NK-92 treated with Interleukin-12 subunit alpha and Interleukin-12 subunit beta, amount 100 ng/mL, for 24 hours (cell line): ENCODE results near the gene MCM3AP.

Experiments
- DNase-seq: peaks from one replicate; lab custom pipeline; 2025; lab: John Stamatoyannopoulos, UW

The MCM3AP gene

DNA sequence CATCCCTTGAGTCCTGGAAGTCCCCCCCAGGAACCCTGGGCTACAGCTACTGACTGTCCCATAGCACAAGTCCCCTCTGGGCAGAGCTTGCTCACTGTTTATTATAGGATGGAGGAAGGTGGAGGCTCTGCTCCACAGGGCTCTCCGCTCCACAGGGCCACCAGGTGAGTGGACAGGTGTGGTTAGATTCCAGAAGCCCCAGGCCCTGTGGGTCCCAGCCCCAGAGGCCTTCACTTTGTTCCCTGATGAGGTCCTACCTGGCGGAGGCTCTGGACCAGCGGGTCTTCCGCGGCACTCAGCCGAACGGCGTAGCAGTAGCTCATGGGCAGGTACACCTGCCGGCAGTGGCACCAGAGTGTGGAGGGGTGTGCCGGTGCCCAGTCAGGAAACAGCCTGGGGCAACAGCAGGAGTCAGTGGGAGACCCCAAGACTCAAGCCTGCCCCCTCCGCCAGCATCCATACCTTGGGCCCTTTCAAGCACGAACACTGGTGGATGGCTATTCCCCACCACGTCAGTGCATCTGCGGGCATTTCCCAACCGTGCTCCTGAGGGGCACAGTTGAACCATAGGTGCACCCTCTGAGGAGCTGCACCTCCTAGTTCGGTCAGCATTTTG, 69.2 kb downstream of the MCM3AP start:
- DNase-seq: no peak

DNA sequence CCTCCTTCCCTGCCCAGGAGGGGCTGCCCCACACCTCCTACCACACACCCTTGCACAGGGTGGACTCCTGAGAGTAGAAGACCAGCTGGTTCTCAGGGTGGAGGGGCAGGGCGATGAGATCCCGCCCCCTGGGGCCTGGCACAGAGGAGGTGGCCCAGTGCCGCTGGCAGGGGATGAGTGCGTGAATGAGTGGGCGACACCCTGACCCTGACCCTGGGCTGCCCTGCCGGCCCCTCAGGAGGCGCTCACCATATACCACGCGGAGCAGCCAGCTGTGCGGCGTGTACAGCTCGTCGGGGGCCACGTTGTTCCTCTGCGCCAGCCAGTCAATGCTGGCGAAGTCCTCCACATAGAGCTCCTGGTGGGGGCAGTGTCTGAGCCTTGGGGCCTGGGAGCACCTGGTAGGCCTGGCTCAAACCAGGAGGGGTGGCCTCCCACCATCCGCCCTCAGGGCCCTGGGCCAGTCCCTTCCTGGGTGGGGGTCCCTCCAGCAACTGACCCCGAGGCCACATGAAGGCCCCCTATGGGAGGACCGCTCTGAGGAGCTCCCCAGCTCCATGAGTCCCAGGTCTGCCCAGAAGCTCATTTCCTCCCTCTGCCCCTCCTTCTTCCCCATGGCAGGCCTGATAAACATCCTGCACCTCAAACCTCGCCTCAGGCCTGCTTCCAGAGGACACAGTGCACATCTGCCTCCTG, 69.8 kb downstream of the MCM3AP start:
- DNase-seq: no peak

DNA sequence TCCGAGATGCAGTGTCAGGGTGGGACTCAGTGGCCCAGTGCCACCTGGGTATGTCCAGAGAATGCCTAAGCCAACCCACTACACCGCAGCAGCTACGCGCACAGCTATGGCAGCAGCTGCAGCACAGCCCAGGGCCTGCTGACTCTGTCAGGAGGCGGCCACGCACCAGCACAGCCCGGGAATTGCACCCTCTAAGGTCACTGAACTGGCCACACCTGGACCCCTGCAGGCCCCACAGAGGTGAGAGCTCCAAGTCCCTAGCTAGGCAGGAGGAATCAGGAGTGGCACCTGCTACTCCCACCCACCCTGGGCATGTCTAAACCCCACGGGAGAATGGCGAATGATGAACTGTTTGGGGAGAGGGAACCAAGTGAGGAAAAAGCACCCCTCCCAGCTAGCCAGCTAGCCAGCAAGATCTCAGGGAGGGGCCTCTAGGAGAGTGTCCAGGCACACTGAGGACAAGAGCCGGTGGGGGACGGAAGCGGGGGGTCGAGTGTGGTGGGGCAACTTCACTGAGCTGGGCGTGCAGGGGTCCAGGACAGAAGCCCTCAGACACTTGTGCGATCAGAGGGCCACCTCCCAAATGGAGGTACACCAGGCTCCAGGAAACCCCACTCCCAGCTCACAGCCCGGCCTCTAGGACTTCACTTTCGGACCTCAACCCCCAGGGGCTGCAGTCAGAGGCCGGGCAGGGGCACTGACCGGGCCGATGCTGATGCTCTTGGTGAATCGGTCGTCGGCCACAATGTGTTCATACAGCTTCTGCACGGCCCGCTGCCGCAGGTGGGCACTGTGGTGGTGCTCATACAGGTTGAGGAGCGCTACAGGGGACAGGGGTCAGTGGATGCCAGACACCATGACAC, 70.7 kb downstream of the MCM3AP start:
- DNase-seq: no peak

DNA sequence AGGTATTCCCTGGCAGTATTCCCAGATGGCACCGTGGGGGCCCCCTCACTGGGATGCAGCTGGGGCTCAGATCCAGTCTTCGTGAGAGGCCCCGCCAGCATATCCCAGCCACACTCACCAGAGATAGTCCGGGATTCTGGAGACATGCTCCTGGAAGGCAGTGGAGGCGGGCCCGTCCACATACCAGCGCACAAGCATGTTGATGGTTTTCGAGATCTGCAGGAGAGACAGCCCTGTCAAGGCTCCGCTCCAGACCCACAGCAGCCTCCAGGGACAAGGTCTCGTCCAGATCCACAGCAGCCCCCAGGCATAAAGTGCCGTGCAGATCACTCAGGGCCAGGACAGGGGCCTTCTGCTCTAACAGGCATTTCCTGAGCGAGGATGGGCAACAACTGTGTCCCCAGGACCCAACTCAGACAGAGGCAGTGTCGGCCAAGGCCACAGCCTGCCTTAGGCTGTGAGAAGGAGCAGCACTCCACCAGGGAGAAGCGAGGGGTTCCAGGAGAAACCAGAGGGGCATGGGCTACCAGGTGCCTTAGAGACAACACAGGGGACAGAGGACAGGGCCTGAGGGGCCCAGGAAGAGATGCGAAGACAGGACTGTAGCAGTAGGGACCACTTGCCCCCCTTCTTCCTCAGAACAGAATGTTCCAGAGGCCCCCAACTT, 71.7 kb downstream of the MCM3AP start:
- DNase-seq: no peak

DNA sequence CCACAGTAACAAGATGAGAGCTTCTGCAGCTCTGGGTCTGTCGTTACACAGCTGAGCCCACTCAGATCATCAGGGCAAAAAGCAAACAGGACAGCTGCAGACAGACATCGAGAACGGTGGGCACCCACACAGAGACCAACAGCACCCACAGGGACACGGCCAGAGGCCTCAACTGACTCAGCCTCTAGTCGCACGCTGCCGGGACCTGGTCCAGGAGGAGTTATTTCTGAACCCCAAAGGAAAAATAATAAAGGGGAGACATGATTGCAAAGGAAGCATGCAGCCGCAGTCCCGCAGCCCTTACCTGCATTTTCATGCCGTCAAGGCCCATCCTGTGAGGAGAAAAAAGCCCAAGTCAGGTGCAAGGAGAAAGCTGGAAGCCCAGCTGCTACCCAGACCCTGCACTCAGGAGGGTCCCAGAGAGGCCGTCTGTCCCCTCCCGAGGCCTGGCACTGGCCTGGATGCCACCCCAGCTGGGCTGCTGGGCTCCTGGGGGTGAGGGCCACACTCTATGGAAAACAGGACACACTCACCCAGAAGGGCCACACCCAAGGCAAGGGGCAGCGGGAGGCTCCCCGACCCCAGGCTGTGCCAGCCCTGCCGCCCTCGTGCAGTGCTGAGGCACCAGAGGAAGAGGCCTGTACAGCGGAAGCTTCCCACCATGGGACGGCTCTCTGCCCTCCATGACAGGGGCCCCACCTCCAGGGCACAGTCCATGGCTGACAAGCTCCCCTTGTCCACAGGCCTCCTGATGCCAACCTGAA, 72.5 kb downstream of the MCM3AP start:
- DNase-seq: no peak

DNA sequence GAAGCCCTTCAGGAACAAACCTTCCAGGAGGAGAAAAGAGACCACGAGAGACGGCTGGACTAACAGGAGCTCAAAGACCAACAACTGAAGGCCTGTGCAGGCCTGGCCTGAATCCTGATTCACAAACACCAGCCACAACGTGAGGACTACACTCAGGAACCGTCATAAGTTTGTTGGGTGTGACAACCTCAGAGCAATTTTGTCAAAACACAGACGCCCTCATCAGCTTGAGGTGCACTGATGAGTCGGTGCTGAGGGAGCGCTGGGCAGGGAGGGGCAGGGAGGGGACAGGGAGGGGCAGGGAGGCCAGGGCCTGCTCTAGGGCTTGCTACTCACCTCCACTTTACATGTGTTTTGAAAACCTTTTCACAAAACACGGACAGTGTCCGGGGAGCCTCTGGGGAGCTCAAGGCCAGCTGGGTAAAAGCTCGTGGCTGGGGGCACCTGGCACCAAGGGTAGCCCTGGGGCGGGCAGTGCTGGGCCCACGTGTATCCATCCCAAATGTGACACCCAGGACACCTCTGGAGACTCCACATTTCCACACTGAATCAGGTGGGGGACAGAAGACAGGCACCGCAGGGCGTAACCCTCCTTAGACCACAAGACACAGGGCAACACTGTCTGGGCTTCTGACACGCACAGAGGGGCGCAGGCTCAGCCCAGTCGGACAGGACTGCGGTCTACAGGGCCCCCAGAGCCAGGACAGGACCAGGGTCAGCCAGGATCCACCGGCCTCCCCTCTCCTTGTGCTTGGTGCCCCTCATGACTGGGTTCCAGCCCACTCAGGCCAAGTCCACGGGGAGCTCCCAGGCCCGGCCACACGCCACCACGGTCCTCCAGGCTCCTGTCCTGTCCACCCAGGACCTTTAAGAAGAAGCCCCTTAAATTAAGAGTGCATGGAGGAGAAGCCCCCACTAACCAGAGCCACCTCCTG, 73.4 kb downstream of the MCM3AP start:
- no peak for DNase-seq

DNA sequence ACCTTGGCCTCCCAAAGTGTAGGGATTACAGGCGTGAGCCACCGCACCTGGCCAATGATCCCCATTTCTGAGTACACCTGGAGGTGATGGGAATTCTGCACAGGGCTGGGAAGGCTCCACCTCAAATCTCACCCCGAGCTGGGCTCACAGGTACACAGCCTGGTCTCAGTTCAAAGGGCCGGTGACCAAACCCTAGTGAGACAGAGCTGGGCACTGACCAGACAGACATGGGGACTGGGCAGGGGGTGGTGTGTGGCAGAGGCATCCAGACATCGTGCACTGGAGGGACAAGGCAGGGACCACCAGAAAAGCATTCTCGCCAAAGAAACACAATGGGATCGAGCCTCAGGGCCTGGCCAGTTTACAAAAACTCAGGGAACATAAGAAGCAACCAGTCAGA, 74.0 kb downstream of the MCM3AP start:
- no peak for DNase-seq

DNA sequence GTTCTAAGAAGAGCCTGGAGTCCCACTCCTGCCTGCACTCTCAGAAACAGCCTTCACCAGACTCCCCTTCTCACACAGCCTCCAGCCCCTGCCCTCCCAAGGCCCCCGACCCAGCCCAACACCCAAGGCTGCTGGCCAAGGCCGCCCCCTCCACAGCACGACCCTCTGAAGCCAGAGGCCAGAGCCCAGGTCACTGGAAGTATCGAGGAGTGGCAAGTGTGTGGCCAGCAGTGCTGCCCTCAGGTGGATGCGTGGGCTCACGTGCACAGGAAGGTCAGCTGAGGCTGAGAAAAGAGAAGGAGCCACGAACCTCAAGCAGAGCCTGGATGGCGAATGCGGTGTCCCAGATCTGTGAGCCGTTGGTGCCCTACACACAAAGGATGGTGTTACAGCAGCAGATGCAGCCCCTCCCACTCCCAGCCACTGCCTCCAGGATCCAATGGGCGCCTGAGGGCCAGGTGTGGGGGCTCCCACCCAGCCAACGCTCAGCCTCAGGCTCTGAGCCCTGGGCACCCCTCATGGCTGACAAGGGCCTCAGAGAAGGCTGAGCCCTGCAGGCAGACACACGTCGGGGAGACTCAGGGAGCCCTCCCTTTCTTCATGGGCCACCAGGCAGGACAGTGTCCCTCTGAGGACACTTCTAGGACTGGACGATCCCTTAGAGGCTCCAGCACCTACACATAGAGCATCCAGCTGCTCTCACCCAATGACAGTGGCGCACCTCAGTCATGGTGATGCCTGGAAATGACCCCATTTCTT, 74.9 kb downstream of the MCM3AP start:
- no peak for DNase-seq

DNA sequence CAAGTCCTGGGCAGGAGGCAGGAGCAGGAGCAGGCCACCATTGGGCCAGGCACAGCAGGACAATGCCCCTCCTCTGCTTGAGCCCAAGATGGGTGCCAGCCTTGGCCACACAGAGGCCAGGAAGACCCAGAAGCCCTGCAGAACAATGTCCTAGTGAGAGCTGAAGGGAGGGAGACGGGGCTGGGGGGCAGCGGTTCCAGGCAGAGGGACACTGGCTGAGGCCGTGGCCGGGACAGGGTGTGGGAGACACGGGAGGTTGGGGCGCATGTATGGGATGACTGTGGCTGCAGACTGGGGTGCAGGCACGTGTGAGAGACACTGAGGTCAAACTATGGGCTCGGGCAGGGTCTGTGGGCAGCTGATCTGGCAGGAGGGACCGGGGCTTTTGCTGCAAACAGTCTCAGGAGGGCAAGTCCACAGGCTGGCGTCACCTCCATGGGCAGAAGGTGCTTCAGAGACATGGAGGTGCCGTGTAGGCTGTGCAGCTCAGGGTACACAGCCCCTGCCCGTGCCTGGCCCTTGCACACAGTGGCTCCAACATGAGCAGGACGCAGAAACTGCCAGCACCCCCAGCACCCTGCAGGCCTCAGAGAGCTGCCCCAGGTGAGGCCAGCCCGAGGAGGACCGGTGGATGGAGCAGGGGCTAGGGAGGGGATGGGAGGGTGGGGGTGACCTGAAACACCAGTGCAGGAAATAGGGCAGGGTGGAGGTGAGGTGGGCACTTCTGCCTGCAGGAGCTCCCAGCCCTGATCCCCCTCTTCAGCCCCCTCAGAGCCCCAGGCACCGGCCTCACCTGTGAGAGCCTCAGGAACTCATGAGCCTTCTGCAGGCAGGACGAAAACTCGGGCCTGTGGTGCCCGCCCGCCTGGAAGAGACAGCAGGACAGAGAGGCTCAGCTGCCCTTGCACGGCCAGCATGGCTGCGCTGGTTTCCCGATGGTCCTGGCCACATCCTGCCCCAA, 76.4 kb downstream of the MCM3AP start:
- no peak for DNase-seq

DNA sequence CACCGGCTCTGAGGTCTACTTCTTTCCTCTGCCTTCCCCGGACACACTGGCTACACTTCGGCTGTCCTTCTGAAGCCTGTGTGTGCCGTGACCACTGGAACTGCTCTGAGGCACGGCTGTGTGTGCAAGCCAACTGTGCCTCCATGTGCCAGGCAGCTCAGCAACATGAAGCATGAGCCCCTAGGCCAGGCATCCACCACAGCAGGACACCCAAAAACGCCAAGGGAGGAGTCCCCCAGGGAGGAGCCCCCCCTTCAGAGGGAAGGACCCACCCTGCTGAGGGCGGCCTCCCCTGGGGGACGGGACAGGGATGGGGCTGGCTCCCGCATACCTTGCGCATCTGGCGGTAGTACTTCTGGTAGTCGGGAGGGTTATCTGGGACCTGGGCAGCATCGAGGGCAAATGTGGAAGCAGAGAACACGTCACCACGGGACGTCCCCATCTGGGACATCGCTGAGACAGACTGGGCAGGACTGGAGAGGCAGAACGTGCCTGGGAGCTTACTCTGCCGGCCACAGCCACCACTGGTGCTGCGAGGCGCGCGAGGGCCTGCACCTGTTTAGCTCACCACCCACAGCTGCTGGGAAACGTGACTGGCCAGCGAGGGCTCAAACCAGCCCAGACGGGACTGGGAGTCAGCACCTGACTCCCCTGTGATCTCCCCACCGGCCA, 77.4 kb downstream of the MCM3AP start:
- DNase-seq: no peak

DNA sequence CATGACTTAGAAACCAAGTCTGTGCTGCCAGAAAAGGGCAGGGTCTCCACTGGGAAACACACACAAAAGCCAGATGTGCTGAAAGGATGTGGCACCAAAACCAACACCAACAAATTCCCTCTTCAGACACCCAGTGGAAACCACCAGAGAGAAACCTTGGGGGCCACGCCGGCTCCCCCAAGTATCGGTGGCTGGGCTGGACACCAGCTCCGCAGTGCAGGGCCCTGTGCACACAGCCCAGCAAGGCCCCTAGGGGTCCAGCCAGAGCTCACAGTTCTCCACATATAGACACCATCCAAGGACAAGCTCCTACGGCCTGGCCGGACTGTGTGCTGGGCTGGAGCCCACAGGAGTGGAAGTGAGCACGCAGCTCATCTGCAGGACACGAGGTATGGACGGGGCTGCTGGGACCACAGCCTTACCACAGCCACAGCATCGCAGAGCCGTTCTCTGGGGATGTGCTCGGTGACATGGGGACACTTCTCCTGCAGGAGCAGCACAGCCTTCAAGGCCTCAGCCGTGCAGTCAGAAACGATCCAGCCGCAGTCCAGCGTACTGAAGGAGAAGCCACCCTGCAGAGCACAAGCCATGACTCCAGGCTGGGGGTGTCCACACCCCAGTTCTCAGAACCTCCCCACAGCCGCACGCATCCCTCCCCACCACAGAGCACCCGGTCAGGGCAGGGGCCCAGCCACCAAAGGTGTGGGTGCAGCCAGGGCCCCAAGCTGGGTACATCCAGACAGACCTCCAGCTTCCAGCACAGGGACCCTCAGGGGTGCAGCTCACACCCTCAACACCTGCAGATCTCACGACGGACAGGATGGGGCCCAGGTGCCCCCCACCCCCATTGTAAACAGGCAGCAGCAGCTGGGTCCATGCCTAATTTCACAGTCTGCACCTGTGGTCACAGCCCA, 78.1 kb downstream of the MCM3AP start:
- no peak for DNase-seq

DNA sequence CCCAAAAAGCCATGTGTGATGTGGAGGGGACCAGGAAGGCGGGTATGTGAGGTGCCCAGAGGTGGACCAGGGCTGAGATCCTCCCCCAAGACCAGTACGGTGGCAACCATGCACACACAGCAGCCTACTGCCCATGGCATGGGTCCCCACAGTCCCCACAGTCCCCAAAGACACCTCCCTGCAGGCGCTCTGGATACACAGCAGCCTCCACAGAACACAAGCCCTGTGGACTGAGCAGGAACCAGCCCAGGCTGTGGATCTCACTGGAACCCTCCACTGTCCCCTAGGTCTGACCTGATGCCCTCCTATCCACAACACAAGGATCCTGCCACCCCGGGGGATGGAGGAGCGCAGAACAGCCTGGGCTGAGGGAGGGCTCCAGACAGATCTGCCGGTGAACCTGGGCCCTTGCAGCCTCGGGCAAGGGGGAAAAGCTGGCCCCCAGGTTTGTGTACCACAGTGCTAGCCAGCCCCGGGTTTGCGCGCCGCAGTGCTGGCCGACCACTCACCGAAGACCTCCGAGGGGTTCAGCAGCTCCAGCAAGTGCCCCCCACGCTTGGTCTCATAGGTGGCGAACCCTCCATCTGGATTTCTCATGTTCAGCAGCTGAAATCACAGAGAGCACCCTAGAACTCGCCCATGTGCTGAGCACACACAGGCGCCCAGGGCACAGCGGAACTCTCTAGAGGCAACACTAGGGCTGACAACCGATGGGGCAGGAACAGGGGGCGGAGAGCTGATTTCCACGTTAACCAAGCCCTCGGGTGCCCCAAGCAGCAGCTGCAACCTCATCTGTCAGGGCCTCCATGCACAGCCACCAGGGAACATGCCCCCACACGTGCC, 79.0 kb downstream of the MCM3AP start:
- no peak for DNase-seq

DNA sequence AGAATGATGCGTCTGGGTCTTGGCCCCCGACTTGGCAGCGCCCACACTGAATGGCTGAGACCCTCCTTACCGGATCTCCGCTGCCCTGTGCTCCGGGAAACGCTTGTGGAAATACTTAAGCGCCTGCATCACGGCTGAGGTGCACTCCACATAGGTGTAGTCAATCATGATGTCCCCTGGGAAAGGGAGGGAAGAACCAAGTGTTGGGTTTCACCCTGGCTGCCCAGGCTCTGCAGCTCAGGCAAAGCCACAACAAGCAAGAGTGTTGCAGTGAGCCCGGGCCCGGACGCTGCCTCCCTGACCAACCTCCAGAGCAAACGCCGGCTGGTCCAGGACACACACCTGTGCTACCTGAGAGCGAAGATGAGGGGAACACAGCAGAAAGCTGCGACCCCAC, 79.6 kb downstream of the MCM3AP start:
- no peak for DNase-seq

DNA sequence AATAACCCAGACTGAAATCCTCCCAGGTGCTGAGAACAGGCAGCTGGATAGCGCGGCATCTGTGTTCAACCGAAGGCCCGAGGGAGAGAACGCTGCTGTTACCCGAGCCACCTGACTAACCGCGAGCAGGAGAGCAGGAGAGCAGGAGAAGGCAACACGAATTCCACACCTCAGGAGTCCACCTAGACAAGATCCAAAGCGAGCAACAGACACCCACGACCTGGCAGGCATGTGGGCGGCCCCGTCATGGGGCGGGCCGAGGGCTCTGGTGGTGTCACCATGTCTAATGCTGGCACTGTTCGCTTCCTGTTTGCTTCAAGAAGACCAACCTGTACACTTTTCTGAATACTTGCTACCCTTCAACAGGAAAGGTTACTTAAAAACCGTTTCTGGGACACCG, 80.2 kb downstream of the MCM3AP start:
- DNase-seq: no peak

DNA sequence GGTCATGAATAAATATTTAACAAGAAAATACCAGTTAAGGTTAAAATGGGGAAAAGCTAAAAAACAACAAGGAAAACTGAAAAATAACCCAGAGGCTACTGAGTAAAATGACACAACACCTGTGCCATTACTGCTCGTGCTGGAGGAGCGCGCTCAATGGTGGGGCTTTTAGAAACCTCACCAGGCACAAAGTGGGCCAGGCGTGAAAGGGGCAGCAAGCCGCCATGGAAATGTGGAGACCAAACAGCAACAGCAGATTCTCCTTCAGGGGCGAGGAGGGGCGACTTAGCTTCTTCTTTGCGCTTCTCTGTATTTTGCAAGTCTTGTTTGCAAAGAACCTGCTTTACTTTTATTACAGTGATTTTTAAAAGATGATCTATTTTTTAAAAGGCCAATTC, 82.2 kb downstream of the MCM3AP start:
- DNase-seq: no peak

DNA sequence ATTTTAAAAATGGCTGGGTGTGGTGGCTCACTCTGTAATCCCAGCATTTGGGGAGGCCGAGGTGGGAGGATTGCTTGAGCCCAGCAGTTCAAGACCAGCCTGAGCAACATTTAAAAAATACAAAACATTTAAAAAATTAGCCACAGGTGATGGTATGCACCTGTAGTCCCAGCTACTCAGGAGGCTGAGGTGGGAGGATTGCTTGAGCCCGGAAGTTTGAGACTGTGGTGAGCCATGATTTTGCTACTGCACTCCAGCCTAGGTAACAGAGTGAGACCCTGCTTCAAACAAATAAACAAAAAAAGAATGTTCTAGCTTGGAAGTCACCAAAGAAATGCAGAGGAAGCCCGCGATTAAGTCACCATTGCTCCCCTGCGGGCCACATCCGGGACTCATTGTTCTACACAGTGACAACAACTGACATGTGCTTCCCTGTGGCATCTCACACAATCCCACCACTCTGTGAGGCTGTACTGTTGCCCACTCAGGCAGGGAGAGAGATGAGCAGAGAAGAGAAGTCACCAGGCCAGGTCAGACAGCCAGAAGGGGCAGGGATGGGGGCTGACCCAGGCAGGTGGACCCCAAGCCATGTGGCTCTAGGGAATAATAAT, 82.7 kb downstream of the MCM3AP start:
- DNase-seq: no peak
